H1 (cell line): ENCODE measurements around the gene FIP1L1. TPM values are rescaled to one million over a fixed set of nuclear protein-coding genes. Genes with fewer than 3 reads are reported as not detected.

Source experiments
- CTCF ChIA-PET: fragments of 300-600 bp; sonication (Branson Sonifier 250); formaldehyde crosslinking; loops from one replicate; lab custom pipeline; 2021; ENCODE audit not compliant: partially characterized antibody; lab: Charles Lee
- POLR2A ChIA-PET: fragments of 300-600 bp; sonication (Branson Sonifier 250); formaldehyde crosslinking; loops from one replicate; lab custom pipeline; 2021; ENCODE audit warnings: inconsistent platforms; ENCODE audit not compliant: partially characterized antibody; lab: Charles Lee
- DNase-seq, 2 experiments: peaks; one replicate each; pipeline versions ENCODE4 v3.0.0 to v3.0.0-alpha.2; 2010 to 2022; ENCODE audit warnings: low spot score in 2 of 2, low read depth in 1 of 2, mixed read lengths in 1 of 2
- FAIRE-seq: peaks from 2 replicates; lab custom pipeline; 2011; peaks lifted over from hg19 to GRCh38; lab: Jason Lieb, UNC
- H2AFZ ChIP-seq: 2 replicates; pipeline ENCODE4 v1.8.1; 2012; ENCODE audit warnings: low read length, inconsistent platforms
- H2AK5ac ChIP-seq: 2 replicates; pipeline ENCODE4 v1.6.1; 2013; ENCODE audit warnings: low read depth, low read length
- H2BK120ac ChIP-seq: replicated peaks from 2 replicates; pipeline ENCODE3; 2013; ENCODE audit warnings: low read depth, low read length, inconsistent platforms
- H2BK12ac ChIP-seq: 2 replicates; pipeline ENCODE4 v1.6.1; 2013; ENCODE audit warnings: low read depth, low read length
- H2BK15ac ChIP-seq: 2 replicates; pipeline ENCODE4 v1.6.1; 2013; ENCODE audit warnings: low read length
- H2BK20ac ChIP-seq: 2 replicates; pipeline ENCODE4 v1.6.1; 2013; ENCODE audit warnings: low read length
- H2BK5ac ChIP-seq: 2 replicates; pipeline ENCODE4 v1.6.1; 2013; ENCODE audit warnings: low read depth, low read length
- H3K14ac ChIP-seq: 2 replicates; pipeline ENCODE4 v1.6.1; 2013; ENCODE audit warnings: inconsistent platforms; ENCODE audit not compliant: insufficient read length
- H3K18ac ChIP-seq: 2 replicates; pipeline ENCODE4 v1.6.1; 2013; ENCODE audit warnings: low read length; ENCODE audit errors: extremely low read depth
- H3K23ac ChIP-seq: 2 replicates; pipeline ENCODE4 v1.6.1; 2013; ENCODE audit warnings: inconsistent platforms; ENCODE audit not compliant: insufficient read length
- H3K23me2 ChIP-seq: 2 replicates; pipeline ENCODE4 v1.6.1; 2013; ENCODE audit warnings: low read depth, low read length
- H3K27ac ChIP-seq: 2 replicates; pipeline ENCODE4 v1.6.1; 2011; ENCODE audit warnings: low read depth, low read length, inconsistent platforms
- H3K27me3 ChIP-seq, 4 experiments: replicated peaks in 1 of 4; 1 replicate in 1 of 4; 2 replicates in 3 of 4; pipeline versions ENCODE4 v1.6.1 to v1.8.1; 2011 to 2013; ENCODE audit warnings: low read length in 3 of 4, mild to moderate bottlenecking in 3 of 4, inconsistent platforms in 2 of 4, mixed read lengths in 2 of 4, moderate library complexity in 1 of 4; ENCODE audit not compliant: control insufficient read depth in 3 of 4, insufficient read depth in 3 of 4; ENCODE audit errors: extremely low read depth in 1 of 4
- H3K36me3 ChIP-seq, 4 experiments: 2 replicates each; pipeline versions ENCODE4 v1.6.1 to v1.8.1; 2011 to 2013; ENCODE audit warnings: mild to moderate bottlenecking in 4 of 4, low read length in 3 of 4, moderate library complexity in 2 of 4, control low read depth in 1 of 4, inconsistent platforms in 1 of 4; ENCODE audit not compliant: insufficient read depth in 4 of 4, control insufficient read depth in 2 of 4
- H3K4ac ChIP-seq: replicated peaks from 2 replicates; pipeline ENCODE3; 2013; ENCODE audit warnings: low read length, low read depth, mixed read lengths, inconsistent platforms; ENCODE audit not compliant: insufficient read length
- H3K4me1 ChIP-seq, 4 experiments: replicated peaks in 1 of 4; 1 replicate in 1 of 4; 2 replicates in 3 of 4; pipeline versions ENCODE4 v1.6.1 to v1.8.1; 2011 to 2013; ENCODE audit warnings: low read length in 3 of 4, inconsistent platforms in 2 of 4, mixed read lengths in 1 of 4; ENCODE audit not compliant: insufficient read depth in 4 of 4, control insufficient read depth in 3 of 4
- H3K4me2 ChIP-seq, 2 experiments: 2 replicates each; pipeline versions ENCODE4 v1.6.1 to v1.8.1; 2011 to 2013; ENCODE audit warnings: low read depth in 2 of 2, low read length in 2 of 2, control low read depth in 1 of 2, inconsistent platforms in 1 of 2, mild to moderate bottlenecking in 1 of 2; ENCODE audit not compliant: insufficient read depth in 1 of 2
- H3K4me3 ChIP-seq, 4 experiments: fragments of 200-600, 300-600 bp in 1 of 4; sonication (generic), shearing (Covaris generic), sonication (Bioruptor Twin) in 1 of 4; 2 replicates each; pipeline versions ENCODE4 v1.5.1 to v1.8.1; 2011 to 2016; ENCODE audit warnings: low read length in 4 of 4, low read depth in 3 of 4, control low read depth in 2 of 4, inconsistent platforms in 2 of 4, mild to moderate bottlenecking in 2 of 4, mixed read lengths in 1 of 4, moderate library complexity in 1 of 4; ENCODE audit not compliant: insufficient read depth in 2 of 4; ENCODE audit errors: extremely low read depth in 1 of 4
- H3K56ac ChIP-seq: replicated peaks from 2 replicates; pipeline ENCODE3; 2013; ENCODE audit warnings: low read depth, mild to moderate bottlenecking, mixed read lengths, low read length, inconsistent platforms; ENCODE audit not compliant: insufficient read length
- H3K79me1 ChIP-seq: 2 replicates; pipeline ENCODE4 v1.6.1; 2013; ENCODE audit warnings: low read depth, low read length, control low read depth
- H3K79me2 ChIP-seq, 2 experiments: 2 replicates each; pipeline versions ENCODE4 v1.6.1 to v1.8.1; 2012 to 2013; ENCODE audit warnings: low read length in 2 of 2, mild to moderate bottlenecking in 2 of 2, inconsistent platforms in 1 of 2; ENCODE audit not compliant: insufficient read depth in 2 of 2, control insufficient read depth in 1 of 2
- H3K9ac ChIP-seq, 4 experiments: replicated peaks in 1 of 4; 1 replicate in 1 of 4; 2 replicates in 3 of 4; pipeline versions ENCODE4 v1.6.1 to v1.8.1; 2011 to 2013; ENCODE audit warnings: low read depth in 3 of 4, low read length in 3 of 4, control low read depth in 2 of 4, mild to moderate bottlenecking in 2 of 4, moderate library complexity in 2 of 4, inconsistent platforms in 1 of 4; ENCODE audit errors: extremely low read depth in 1 of 4
- H3K9me3 ChIP-seq, 2 experiments: 2 replicates each; pipeline versions ENCODE4 v1.6.1 to v1.8.1; 2012 to 2013; ENCODE audit warnings: mild to moderate bottlenecking in 2 of 2, moderate library complexity in 2 of 2, control low read depth in 1 of 2, inconsistent platforms in 1 of 2, low read depth in 1 of 2, low read length in 1 of 2, mixed read lengths in 1 of 2; ENCODE audit not compliant: insufficient read depth in 2 of 2
- H4K20me1 ChIP-seq, 2 experiments: replicated peaks in 1 of 2; 2 replicates each; pipeline versions ENCODE3 to v1.8.1; 2011 to 2013; ENCODE audit warnings: inconsistent platforms in 2 of 2, low read length in 2 of 2, mild to moderate bottlenecking in 1 of 2; ENCODE audit not compliant: insufficient read depth in 2 of 2, control insufficient read depth in 1 of 2
- H4K5ac ChIP-seq: 2 replicates; pipeline ENCODE4 v1.6.1; 2013; ENCODE audit warnings: low read length, low read depth, mixed read lengths, inconsistent platforms; ENCODE audit not compliant: insufficient read length
- H4K8ac ChIP-seq: 2 replicates; pipeline ENCODE4 v1.8.0; 2013; ENCODE audit warnings: mild to moderate bottlenecking, moderate library complexity, low read length, inconsistent platforms; ENCODE audit not compliant: insufficient read depth; ENCODE audit errors: extremely low read depth
- H4K91ac ChIP-seq: replicated peaks from 2 replicates; pipeline ENCODE3; 2013; ENCODE audit warnings: low read length, mixed read lengths, inconsistent platforms; ENCODE audit not compliant: insufficient read length
- ATF3 ChIP-seq: IDR thresholded peaks from 2 replicates; pipeline ENCODE4 v1.6.1; 2011; ENCODE audit warnings: low read depth, mild to moderate bottlenecking, low read length; ENCODE audit not compliant: insufficient read depth
- CEBPB ChIP-seq: IDR thresholded peaks from 2 replicates; pipeline ENCODE4 v1.6.1; 2012; ENCODE audit warnings: low read depth, low read length
- CREB1 ChIP-seq: IDR thresholded peaks from 2 replicates; pipeline ENCODE4 v1.6.1; 2012; ENCODE audit warnings: inconsistent platforms
- FOSL1 ChIP-seq: IDR thresholded peaks from 2 replicates; pipeline ENCODE4 v1.6.1; 2011; ENCODE audit warnings: mild to moderate bottlenecking, low read depth, low read length, moderate library complexity; ENCODE audit not compliant: insufficient read depth
- NANOG ChIP-seq: IDR thresholded peaks from 2 replicates; pipeline ENCODE4 v1.6.1; 2011; ENCODE audit warnings: low read length, low read depth, mild to moderate bottlenecking, inconsistent platforms; ENCODE audit not compliant: insufficient read depth, poor library complexity, severe bottlenecking
- POLR2A ChIP-seq, 2 experiments: IDR thresholded peaks; 1 replicate in 1 of 2; 2 replicates in 1 of 2; pipeline ENCODE4 v1.6.1; 2011; ENCODE audit warnings: low read depth in 2 of 2, low read length in 2 of 2, mild to moderate bottlenecking in 2 of 2; ENCODE audit errors: control extremely low read depth in 1 of 2
- RNF2 ChIP-seq: fragments of 200-900, 300-1000 bp; sonication (generic); IDR thresholded peaks from 2 replicates; pipeline ENCODE4 v1.7.1; 2016; ENCODE audit warnings: borderline replicate concordance, low read depth, mild to moderate bottlenecking, antibody characterized with exemption, low read length; ENCODE audit not compliant: poor library complexity, severe bottlenecking; ENCODE audit errors: missing control alignments
- SP1 ChIP-seq: IDR thresholded peaks from 2 replicates; pipeline ENCODE4 v1.6.1; 2011; ENCODE audit warnings: low read depth, low read length
- TAF1 ChIP-seq: IDR thresholded peaks from 2 replicates; pipeline ENCODE4 v1.6.1; 2011; ENCODE audit warnings: mild to moderate bottlenecking, low read depth, low read length
- WGBS, 2 experiments: shearing (Covaris generic) in 1 of 2; methylation state at CpG; one replicate each; pipeline versions ENCODE4 v1.1.6 to v1.1.7; 2013 to 2015; ENCODE audit warnings: low lambda C conversion rate in 2 of 2, mixed read lengths in 2 of 2, inconsistent platforms in 1 of 2, low coverage in 1 of 2, missing lambda C conversion rate in 1 of 2; ENCODE audit not compliant: insufficient replicate concordance in 2 of 2, insufficient coverage in 1 of 2, insufficient read length in 1 of 2; ENCODE audit errors: extremely low coverage in 1 of 2, missing lambda C conversion rate in 1 of 2; 5-methylcytosine and 5-hydroxymethylcytosine counted together
- polyA plus RNA-seq, 7 experiments: library from polyadenylated mRNA; depleted of rRNA in 3 of 7; stranded (reverse) in 5 of 7; unstranded in 2 of 7; fragments of >200 nt in 5 of 7; fragments of 200-250 nt in 2 of 7; gene quantifications; 1 replicate in 5 of 7; 2 replicates in 1 of 7; 4 replicates in 1 of 7; pipeline versions ENCODE4 v1.2.1 to v1.2.3, GENCODE V29; 2011 to 2013; ENCODE audit warnings: missing spikeins in 2 of 7, mixed read lengths in 2 of 7
- total RNA-seq: library from RNA; stranded (reverse); fragmentation: NEBNext Ultra II Directional; extraction: Animal tissue kit (Norgen Biotek cat#: 25700); gene quantifications from 2 replicates; pipeline ENCODE4 v1.2.1, GENCODE V29; 2021
- TF ChIP-seq, protein P1 (sequence below): IDR thresholded peaks from 2 replicates; pipeline ENCODE4 v1.6.1; 2012; ENCODE audit warnings: inconsistent platforms

FIP1L1 gene
- total and polyA plus RNA-seq, 2 of the 8 experiments (the other 6 are each of a cell fraction or from before 2014, with no cell fraction given): 19.5 to 53.7 TPM

DNA sequence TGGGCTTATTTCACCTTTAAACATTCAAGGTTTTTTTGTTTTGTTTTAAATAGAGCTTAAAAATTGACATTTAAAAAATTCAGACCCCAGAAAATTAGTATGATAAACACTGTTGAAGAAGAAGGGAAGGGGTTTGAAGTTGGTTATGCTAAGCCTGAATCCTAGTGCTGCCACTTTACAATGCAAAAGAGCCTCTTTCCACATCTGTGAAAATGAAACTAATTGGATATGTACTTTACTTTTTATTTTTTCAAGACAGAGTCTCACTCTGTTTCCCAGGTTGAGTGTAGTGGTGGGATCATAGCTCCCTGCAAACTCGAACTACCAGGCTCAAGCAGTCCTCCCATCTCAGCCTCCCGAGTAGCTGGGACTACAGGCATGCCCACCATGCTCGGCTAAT is 41.8 kb downstream of the FIP1L1 start:
- Histone ChIP-seq H3K79me1 (no peaks in the 10 kb centered on the region), H2BK15ac (no peak overlapping the region), H2BK12ac (no peak overlapping the region), H2AFZ (no peak overlapping the region), H3K23me2 (no peaks in the 10 kb centered on the region), H4K5ac (no peak overlapping the region), H4K91ac (no peak overlapping the region), H2BK20ac (no peak overlapping the region), H4K20me1 (no peaks in the 10 kb centered on the region), H4K8ac (no peak overlapping the region), H3K9ac (no peak overlapping the region), H2BK120ac (no peak overlapping the region), H3K36me3 (peaks cover 0 to 8% (median 2%) of the 10 kb centered on the region in 4 experiments; a peak in 2 of 8 replicates), H3K14ac (no peak overlapping the region), H2BK5ac (no peak overlapping the region), H2AK5ac (no peak overlapping the region), H3K27me3 (no peaks in the 10 kb centered on the region), H3K4me2 (no peak overlapping the region), H3K4me3 (no peak overlapping the region), H3K9me3 (no peaks in the 10 kb centered on the region), H3K23ac (no peak overlapping the region), H3K79me2 (peaks cover 0 to 5% of the 10 kb centered on the region in 2 experiments; a peak in 1 of 4 replicates), H3K27ac (no peak overlapping the region), H3K4ac (no peak overlapping the region), H3K18ac (no peak overlapping the region), H3K4me1 (no peaks in the 10 kb centered on the region), H3K56ac (no peak overlapping the region)
- ChIA-PET CTCF (interaction anchor here (0.6 kb wide), 1 partner anchor 859 kb away, joined by 3 read pairs; no protein-coding TSS in a partner anchor), POLR2A (interaction anchor here (0.6 kb wide), 1 partner anchor 72 kb away, joined by 3 read pairs; no protein-coding TSS in a partner anchor)
- 95% methylated on average over 3 of the region's 3 CpGs; no CpG with 5 or more reads in 1 of the 2 experiments for WGBS, 2 experiments
- FAIRE-seq (no peak), DNase-seq (no peak)
- TF ChIP-seq FOSL1: no peak
- no peak for TF ChIP-seq ATF3
- no peak for TF ChIP-seq TAF1
- no peak for TF ChIP-seq SP1
- TF ChIP-seq, protein P1, sequence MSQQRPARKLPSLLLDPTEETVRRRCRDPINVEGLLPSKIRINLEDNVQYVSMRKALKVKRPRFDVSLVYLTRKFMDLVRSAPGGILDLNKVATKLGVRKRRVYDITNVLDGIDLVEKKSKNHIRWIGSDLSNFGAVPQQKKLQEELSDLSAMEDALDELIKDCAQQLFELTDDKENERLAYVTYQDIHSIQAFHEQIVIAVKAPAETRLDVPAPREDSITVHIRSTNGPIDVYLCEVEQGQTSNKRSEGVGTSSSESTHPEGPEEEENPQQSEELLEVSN: no peak
- TF ChIP-seq POLR2A (IDR thresholded peaks at IDR 0.05; ENCODE audit: control extremely low read depth in 1 of 2, low read depth in 2 of 2, low read length in 2 of 2): no peak
- no peak for TF ChIP-seq CREB1
- TF ChIP-seq NANOG: no peak
- TF ChIP-seq RNF2: no peak
- TF ChIP-seq CEBPB: no peak
